Sigmoid colon (tissue), 4 donors: ENCODE measurements around the gene DUSP28.

Experiments used
- CTCF ChIP-seq, 4 experiments: fragments of 450-650 bp in 3 of 4; fragments of 200-600 bp in 1 of 4; IDR thresholded peaks; one replicate each; pipeline ENCODE4 v1.5.1; 2016 to 2019; ENCODE audit warnings: antibody characterized with exemption in 4 of 4, mild to moderate bottlenecking in 3 of 4, moderate library complexity in 2 of 4
- EP300 ChIP-seq, 4 donors: sonication (generic); formaldehyde crosslinking; IDR thresholded peaks; one replicate each; pipeline ENCODE4 v1.6.1; 2017; ENCODE audit warnings: antibody characterized with exemption in 4 of 4

- TF ChIP-seq CTCF (IDR thresholded peaks at IDR 0.05): no peak
- no peak for TF ChIP-seq EP300 (IDR thresholded peaks at IDR 0.05)
Measured at GRCh38 chr2:240585681-240586197, 25.6 kb downstream of the DUSP28 start.
